Glutamatergic neuron (in vitro differentiated cells): Measurements from ENCODE around the gene TMEM81. TPM values are rescaled to one million over a fixed set of nuclear protein-coding genes. Genes with fewer than 3 reads are reported as not detected.

Experiments
- DNase-seq: peaks from one replicate; pipeline ENCODE4 v3.0.0; 2022
- H3K27ac Mint-ChIP-seq: one replicate; pipeline ENCODE4 v1.8.0; 2020; ENCODE audit warnings: mild to moderate bottlenecking, mixed read lengths, inconsistent platforms; ENCODE audit not compliant: unreplicated experiment
- H3K27me3 Mint-ChIP-seq: one replicate; pipeline ENCODE4 v1.8.0; 2020; ENCODE audit warnings: mild to moderate bottlenecking, moderate library complexity, mixed read lengths, inconsistent platforms; ENCODE audit not compliant: unreplicated experiment
- H3K36me3 Mint-ChIP-seq: one replicate; pipeline ENCODE4 v1.8.0; 2020; ENCODE audit warnings: mild to moderate bottlenecking, mixed read lengths, inconsistent platforms; ENCODE audit not compliant: unreplicated experiment
- H3K4me1 Mint-ChIP-seq: one replicate; pipeline ENCODE4 v1.8.0; 2020; ENCODE audit warnings: mild to moderate bottlenecking, low read depth, mixed read lengths, inconsistent platforms; ENCODE audit not compliant: unreplicated experiment
- H3K4me3 Mint-ChIP-seq: one replicate; pipeline ENCODE4 v1.8.0; 2020; ENCODE audit warnings: mild to moderate bottlenecking, mixed read lengths, inconsistent platforms; ENCODE audit not compliant: unreplicated experiment
- H3K9me3 Mint-ChIP-seq: one replicate; pipeline ENCODE4 v1.8.0; 2020; ENCODE audit warnings: mild to moderate bottlenecking, moderate library complexity, mixed read lengths, inconsistent platforms; ENCODE audit not compliant: unreplicated experiment
- CTCF ChIP-seq: fragments of 200-600 bp; sonication (generic); IDR thresholded peaks from one replicate; pipeline ENCODE4 v1.5.0; 2021; ENCODE audit not compliant: partially characterized antibody, unreplicated experiment
- total RNA-seq: library from RNA; stranded (reverse); fragmentation: NEBNext Ultra II Directional; extraction: Animal tissue kit (Norgen Biotek cat#: 25700); gene quantifications from one replicate; pipeline ENCODE4 v1.2.1, GENCODE V29; 2021; ENCODE audit not compliant: unreplicated experiment

Gene TMEM81
- total RNA-seq, 1 donor from 2014 or later, result 9.3 TPM

- H3K4me3 Mint-ChIP-seq, result no peak overlapping the region
- H3K27me3 Mint-ChIP-seq, result peaks cover 13% of the 10 kb centered on the region
- no peak overlapping the region for H3K27ac Mint-ChIP-seq
- DNase-seq, result no peak
- H3K4me1 Mint-ChIP-seq, result peaks cover 6% of the 10 kb centered on the region
- peaks cover 6% of the 10 kb centered on the region for H3K9me3 Mint-ChIP-seq
- TF ChIP-seq CTCF, result no peak
- peaks cover 5% of the 10 kb centered on the region for H3K36me3 Mint-ChIP-seq
These were observed 21.4 kb downstream of the TMEM81 start for GRCh38 chr1:205062895-205063294.

- no peak for DNase-seq
- Mint-ChIP-seq H3K27me3 (peaks cover 14% of the 10 kb centered on the region), H3K4me3 (no peak overlapping the region), H3K36me3 (peaks cover 5% of the 10 kb centered on the region), H3K27ac (no peak overlapping the region), H3K9me3 (peaks cover 8% of the 10 kb centered on the region), H3K4me1 (peaks cover 7% of the 10 kb centered on the region)
- TF ChIP-seq CTCF, result no peak
These were observed 21.9 kb downstream of the TMEM81 start for GRCh38 chr1:205062319-205062718.

- peaks cover 5% of the 10 kb centered on the region for H3K36me3 Mint-ChIP-seq
- peak; percentile 92 for TF ChIP-seq CTCF
These were observed 22.6 kb downstream of the TMEM81 start for GRCh38 chr1:205061665-205062069.

GRCh38 chr1:205061227-205061626, 23.0 kb downstream of the TMEM81 start:
- DNase-seq, result no peak
- Mint-ChIP-seq H3K4me1 (peaks cover 16% of the 10 kb centered on the region), H3K27ac (no peak overlapping the region), H3K9me3 (peaks cover 13% of the 10 kb centered on the region), H3K27me3 (peaks cover 16% of the 10 kb centered on the region), H3K4me3 (no peak overlapping the region), H3K36me3 (peaks cover 5% of the 10 kb centered on the region)
- no peak for TF ChIP-seq CTCF

More at GRCh38 chr1:205061665-205062069, 22.6 kb downstream of the TMEM81 start:
- H3K27ac Mint-ChIP-seq, result no peak overlapping the region
- H3K9me3 Mint-ChIP-seq, result peaks cover 13% of the 10 kb centered on the region
- H3K4me3 Mint-ChIP-seq, result no peak overlapping the region
- H3K4me1 Mint-ChIP-seq, result peaks cover 14% of the 10 kb centered on the region
- DNase-seq, result peak; percentile 91
- peaks cover 18% of the 10 kb centered on the region for H3K27me3 Mint-ChIP-seq

- Mint-ChIP-seq H3K27ac (no peak overlapping the region), H3K4me3 (no peak overlapping the region), H3K9me3 (peaks cover 13% of the 10 kb centered on the region), H3K4me1 (peaks cover 21% of the 10 kb centered on the region), H3K27me3 (peaks cover 16% of the 10 kb centered on the region), H3K36me3 (peaks cover 5% of the 10 kb centered on the region)
- DNase-seq, result no peak
- no peak for TF ChIP-seq CTCF
These were observed 23.5 kb downstream of the TMEM81 start for GRCh38 chr1:205060746-205061145.
